ENCODE measurements around the gene GABRR3. TPM values are rescaled to one million over a fixed set of nuclear protein-coding genes. Genes with fewer than 3 reads are reported as not detected.

Gene GABRR3
- polyA plus RNA-seq, 12 donors = not detected

DNA sequence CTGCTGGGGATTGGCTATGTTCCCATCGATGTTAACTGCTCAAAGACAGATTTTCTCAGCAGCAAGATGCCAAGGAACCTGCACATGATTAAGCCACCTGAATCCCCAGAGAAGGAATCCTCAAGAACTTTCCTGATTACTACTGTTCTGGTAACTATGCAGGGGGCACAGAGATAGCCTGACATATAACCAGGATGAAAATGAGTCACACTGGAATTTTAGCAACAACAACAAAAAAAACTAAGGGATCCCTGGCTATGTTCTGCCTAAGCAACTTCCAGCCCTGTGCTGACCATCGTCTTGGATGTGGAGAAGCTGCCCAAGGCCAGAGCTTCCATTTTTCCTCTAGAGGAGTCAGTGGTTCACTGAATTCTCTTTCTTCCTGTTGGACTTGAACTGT is 76.7 kb downstream of the GABRR3 start:
- no peak for DNase-seq

DNA sequence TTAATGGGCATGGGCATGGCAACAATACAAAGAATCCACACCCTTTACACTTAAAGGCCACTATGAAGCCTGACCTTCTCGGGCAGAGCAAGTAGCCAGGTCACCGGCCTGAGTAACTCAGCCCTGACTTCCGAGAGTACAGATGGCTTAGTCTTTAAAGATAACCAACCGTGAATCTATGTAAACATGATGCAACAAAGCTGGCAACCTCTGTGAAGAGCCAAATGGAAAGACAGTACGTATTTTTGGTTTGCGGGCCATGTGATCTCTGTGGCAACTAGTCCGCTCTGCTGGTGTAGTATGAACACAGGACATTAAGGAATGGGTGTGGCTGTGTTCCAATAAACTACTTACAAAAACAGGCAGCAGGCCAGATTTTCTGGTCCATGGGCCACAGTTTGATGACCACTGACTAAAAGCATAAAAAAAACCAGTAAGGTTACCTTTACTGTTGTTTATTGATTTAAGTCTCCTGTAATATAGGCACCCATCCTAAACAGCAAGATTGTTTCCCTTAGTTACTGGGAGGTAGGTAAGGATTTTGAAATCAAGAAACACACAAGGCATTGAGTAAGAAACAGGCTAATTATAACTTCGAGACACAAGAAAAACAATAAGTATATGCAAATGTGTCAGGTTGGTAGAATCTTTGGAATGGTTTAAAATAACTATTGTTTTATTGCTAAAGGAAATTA is 77.4 kb downstream of the GABRR3 start:
- no peak for DNase-seq

DNA sequence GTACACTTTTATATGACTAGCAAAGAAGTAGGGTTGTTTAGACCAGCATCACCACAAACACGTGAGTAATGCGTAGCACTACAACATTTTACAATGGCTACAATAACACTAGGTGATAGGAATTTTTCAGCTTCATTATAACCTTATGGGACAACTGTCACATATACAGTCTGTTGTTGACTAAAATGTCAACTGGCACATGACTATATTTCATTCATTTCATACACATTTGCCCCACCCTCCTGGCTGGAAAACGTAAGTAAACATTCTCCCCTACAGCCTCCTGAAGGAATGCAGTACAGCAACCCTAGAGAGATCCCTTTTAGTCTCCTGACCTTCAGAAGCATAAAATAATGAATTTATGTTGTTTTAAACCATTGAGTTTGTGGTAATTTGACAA is 79.1 kb downstream of the GABRR3 start:
- DNase-seq = no peak

DNA sequence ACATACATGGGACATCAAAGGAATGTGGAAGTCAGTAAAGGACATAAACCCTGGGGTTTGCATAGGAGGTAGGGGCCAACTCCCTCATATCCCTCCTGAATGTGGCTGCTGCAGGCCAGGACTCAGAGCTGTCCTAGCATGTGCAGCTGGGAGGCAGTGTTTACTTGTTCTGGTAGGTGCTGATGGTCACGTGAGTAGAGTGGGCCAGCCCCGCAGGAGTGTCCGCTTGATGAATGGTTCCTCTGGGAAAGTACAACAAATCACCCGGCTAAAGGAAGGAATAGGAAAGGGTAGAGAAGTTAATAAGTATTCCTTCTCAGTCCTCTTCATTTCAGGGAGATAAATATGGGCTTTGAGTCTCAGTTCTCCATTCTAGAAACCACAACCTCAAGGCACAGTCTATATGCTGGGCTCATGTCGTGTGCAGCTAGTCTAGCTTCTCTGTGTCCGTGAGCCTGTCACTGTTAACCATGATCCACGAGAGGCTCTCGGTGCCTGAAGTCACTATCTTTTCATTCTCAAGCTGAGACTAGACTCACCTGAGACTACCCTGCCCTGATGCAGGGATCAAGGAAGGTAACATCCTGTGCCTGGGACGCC is 80.8 kb downstream of the GABRR3 start:
- no peak for DNase-seq

DNA sequence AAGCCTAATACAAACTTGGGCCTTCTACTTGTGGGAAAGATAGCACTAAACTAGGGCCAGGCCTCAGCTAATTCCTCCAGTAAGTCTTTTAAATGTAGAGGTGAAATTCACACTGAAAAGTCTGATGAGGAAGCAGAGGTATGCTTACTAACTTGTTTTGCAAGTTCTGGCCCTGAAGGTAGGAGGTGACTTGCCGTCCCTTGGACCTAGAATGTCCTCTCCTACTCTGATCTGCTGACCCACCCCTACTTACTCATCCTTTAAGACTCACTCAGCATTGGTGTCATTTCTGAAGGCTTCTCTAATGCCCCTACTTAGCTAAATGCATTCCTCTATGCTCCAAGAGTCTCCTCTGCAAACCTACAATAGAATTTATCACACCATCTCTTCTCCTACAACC is 82.2 kb downstream of the GABRR3 start:
- DNase-seq = no peak

DNA sequence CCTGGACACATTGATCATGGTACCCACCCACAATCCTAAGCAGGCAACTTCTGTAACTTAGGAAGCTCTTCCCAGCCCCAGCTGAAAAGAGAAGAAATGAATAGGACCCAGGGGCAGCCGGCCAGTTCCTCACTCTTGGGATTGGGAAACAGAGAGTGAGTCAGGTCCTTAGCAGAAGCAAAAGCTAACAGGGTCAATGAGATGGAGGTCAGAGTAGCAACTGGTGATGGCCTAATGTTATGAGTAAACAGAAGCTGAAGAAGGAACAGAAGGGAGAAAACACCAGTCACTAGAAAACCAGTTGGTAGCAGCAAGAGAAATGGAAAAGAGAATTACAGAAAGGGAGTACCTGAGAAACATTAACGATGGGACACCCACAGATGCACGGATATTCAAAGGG is 82.8 kb downstream of the GABRR3 start:
- no peak for DNase-seq

DNA sequence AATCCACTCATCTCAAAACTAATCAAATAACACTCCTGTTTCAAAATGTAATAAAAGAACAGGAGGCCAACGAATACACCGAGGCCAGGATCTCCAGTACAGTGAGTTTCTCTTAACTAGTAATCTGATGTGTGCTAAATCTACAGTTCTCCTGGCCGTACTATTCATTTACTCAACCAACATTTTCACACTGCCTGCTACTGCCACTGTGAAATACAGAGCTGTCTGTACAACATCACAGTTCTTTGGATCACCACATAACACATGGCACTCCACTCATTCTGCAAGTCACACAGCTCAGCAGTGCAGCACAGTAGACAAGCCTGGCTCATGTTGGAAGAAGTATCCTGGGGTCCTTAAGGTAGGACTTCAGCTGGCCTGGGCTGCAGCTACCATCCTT is 84.8 kb downstream of the GABRR3 start:
- no peak for DNase-seq

DNA sequence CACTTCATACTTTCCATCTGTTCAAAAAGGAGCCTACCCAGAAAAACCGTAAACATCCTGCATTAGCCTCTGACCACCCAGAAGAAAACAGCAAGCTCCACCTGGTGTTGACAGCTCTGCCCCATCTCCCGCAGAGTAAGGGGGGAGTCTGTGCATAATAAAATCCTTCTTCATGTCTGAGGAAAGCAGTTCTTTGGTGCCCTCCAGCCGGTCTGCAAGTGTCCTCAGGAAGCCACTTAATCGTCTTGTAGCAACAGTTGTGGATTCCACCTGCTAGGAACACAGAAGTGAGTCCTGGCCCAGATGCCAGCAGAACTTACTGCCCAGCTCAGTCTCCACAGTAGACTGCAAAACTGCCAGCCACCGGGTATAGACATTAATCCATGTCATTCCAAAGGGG is 85.4 kb downstream of the GABRR3 start:
- no peak for DNase-seq

DNA sequence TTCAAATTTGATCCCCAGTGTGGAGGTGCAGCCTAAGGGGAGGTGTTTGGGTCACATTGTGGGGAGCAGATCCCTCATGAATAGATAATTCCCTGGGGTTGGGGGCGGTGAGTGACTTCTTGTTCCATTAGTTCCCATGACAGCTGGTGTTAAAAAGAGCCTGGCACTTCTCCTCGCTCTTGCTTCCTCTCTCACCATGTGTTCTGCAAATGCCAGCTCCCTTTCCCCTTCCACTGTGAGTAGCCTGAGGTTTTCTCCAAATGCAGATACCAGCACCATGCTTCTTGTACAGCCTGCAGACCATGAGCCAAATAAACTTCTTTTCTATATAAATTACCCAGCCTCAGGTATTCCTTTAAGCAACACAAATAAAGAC is 86.0 kb downstream of the GABRR3 start:
- no peak for DNase-seq

DNA sequence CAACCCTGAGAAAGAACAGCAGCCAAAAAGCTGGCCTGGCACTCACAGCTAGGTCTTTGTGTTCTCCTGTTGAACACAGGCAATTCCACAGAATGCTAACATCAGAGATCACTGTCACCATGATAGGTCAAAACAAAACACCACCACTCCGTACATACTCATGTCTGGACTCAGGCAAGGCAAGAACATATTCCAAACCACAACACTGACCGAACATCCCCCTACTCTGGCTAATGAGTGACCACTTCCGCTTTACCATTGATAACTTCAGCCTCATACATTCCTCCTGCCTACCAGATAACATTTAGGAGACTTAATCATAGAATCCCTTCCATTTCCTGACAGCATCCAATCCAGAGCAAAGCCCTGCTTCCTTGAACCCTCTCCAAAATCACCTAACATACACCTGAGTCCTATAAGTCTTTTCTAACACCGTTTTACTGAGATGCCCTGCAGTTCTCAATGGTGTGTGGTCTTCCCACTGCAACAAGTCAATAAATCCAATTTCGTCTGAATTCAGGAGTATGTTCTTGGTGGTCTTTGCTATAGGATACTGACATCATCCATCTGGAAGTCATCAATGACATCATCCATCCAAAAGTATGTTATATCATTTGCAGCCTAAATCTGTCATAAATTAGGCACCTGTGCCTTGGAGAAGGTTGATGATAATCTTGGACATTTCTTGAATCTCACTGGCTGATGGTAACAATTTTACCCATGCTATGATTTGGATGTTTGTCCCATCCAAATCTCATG is 86.6 kb downstream of the GABRR3 start:
- no peak for DNase-seq

DNA sequence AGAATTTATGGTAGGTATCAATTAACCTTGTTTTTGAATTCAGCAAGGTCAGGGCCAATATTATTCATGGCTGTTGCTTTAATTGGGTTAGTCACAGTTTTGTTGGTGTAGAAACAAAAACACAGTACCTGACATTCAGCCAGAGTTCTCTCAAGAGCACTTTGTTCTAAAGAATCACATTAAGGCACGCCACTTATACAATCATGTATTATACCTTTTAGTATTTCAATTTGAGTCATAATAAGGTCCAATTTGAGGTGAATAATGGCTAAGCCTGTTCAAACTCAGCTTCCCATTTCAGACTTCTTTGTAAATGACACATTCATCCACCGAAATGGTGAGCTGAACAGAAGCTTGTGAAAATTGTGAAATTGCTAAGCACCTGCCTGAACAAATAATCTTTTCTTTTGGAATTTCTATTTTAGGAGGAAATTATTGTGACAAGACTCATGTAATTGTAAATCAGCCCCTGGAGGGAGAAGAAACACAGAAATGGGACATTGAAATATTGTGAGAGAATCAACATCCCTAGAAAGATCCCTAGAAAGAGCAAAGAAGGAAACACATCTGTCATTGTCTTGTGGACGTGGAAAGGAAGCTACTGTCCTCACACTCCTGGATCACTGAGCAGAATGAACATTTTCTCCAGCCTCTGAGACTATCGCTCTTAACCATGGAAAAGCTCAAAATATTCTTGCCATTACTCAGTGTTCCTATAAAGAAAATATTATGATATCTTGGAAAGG is 92.1 kb downstream of the GABRR3 start:
- DNase-seq = no peak

DNA sequence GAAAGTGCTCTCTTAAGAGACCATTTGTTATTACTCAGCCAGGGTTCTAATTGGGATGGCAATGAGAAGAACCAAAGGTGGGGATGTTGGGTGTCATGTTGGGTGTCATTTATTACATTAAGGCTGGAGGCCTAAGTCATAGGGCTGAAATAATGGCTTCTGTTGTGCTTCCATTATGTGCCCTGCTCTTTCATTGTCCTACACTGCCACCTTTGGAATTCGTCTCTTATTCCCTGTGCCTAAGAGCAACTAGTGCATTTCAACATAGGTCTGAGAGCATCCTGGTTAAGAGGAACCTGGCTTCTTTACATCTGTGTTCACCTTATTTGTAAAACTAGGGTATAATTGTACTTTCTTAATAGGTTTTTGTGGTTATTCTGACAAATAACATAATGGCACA is 95.1 kb downstream of the GABRR3 start:
- no peak for DNase-seq

DNA sequence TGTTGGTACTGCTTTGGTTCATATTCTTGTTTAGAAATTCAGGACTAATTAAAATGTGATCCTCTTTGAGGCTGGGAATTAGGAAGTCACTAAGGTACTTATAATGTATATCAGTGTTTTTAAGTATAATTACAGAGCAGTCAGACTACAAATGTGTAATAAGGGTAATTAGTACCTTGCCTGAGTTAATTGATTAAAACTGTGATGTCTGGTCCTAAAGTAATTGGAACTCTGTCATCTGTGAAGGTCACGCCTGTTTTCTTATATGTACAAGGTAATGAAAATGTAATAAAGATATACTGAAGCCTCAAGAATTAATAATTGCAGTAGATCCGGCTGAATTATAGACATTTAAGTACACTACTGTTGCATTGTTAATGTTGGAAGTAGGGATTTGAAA is 95.7 kb downstream of the GABRR3 start:
- no peak for DNase-seq

DNA sequence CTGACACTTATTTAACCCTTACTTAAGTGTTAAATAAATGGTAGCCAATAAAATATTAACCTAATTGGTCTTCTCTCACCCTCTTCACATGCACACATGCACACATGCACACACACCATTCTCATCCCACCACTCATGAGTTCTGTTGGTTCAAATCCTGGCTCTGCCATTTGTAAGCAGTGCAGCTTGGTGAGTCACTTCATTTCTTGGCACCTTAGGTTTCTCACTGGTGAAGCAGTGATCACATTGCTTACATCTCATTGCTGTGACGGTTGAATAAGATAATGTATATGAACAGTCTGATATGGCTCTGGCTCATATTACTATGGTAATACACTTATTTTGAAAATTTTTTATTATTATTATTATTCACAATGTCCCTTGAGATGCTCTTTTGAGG is 96.7 kb downstream of the GABRR3 start:
- no peak for DNase-seq

DNA sequence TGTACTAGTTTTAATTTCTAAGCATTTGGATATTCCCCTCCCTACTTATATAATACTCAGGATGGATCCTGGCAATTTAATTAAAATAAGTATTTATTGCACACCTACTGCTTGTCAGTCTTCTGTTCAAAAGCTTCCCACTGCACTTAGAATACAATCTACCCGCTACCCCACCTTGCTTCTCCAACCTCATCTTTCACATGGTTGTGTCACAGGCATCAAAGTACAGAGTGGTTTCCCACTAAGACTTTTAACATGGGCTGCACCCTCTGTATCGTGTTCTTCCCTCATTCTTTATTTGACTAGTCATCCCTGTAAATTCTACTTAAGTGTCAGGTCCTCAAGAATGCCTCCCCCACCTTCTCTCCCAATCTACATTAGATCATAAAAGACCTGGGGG is 97.9 kb downstream of the GABRR3 start:
- no peak for DNase-seq

DNA sequence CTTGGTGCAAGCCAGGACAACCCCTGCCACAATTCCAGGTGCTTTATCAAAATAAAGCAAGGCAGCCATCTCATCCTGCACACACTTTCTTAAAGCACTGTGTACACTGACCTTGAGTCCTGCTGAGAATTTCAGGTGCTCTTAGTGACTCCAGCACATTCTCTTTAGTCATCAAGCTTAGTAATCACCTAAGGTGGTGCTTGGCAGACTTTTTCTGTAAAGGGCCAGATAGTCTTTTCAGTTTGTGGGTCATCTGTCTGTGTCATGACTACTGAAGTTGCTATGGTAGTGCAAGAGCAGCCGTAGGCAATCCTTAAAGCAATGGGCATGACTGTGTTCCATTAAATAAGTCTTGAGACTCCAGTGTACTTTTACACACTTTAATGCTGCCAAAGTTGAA is 99.3 kb downstream of the GABRR3 start:
- DNase-seq = no peak

Other genes with a start within 250 kb of the GABRR3 start
- 10 to 100 TPM in 11 of 12 donors, not detected in 1; 20.0 to 32.6 (median 26.3) TPM for gene CRYBG3, start 213.3 kb downstream of the GABRR3 start, polyA plus RNA-seq (ENCODE audit: insufficient read length in 12 of 12)
- 10 to 100 TPM in 11 of 12 donors, not detected in 1; 36.3 to 53.7 (median 45.6) TPM for gene RIOX2, start 62.9 kb downstream of the GABRR3 start, polyA plus RNA-seq (ENCODE audit: insufficient read length in 12 of 12)
- not detected for gene OR5AC2, start 51.9 kb upstream of the GABRR3 start, polyA plus RNA-seq (ENCODE audit: insufficient read length in 12 of 12)
- under 1 TPM in 2 of 12 donors, not detected in 10; 0.03 to 0.11 TPM for gene OR5H1, start 95.4 kb upstream of the GABRR3 start, polyA plus RNA-seq (ENCODE audit: insufficient read length in 12 of 12)
- gene OR5H14, start 112.2 kb upstream of the GABRR3 start, polyA plus RNA-seq (ENCODE audit: insufficient read length in 12 of 12) = under 1 TPM in 1 of 12 donors, not detected in 11; 0.03 TPM
- not detected for gene OR5H15, start 131.4 kb upstream of the GABRR3 start, polyA plus RNA-seq (ENCODE audit: insufficient read length in 12 of 12)
- gene OR5H6, start 228.9 kb upstream of the GABRR3 start, polyA plus RNA-seq (ENCODE audit: insufficient read length in 12 of 12) = not detected
- gene OR5H2, start 247.2 kb upstream of the GABRR3 start, polyA plus RNA-seq (ENCODE audit: insufficient read length in 12 of 12) = not detected

Data from muscle of arm (tissue), 12 donors.